ENCODE data around the gene CYP4F11. TPM values are rescaled to one million over a fixed set of nuclear protein-coding genes. Genes with fewer than 3 reads are reported as not detected.

Gene CYP4F11
- polyA plus RNA-seq, 1 donor from 2014 or later, result not detected

GRCh38 chr19:15895876-15896430 is 38.4 kb downstream of the CYP4F11 start:
- Histone ChIP-seq H3K9me3 (ENCODE audit: low read length) (no peaks in the 10 kb centered on the region), H3K4me2 (ENCODE audit: low read length) (no peak overlapping the region), H3K36me3 (ENCODE audit: insufficient read depth, low read length) (no peaks in the 10 kb centered on the region), H3K27ac (ENCODE audit: low read length) (no peak overlapping the region), H3K4me3 (ENCODE audit: low read length) (no peak overlapping the region), H2AFZ (ENCODE audit: low read depth, low read length) (no peak overlapping the region), H3K9ac (ENCODE audit: low read length) (no peak overlapping the region), H3K79me2 (replicated peaks; ENCODE audit: insufficient read depth, low read length) (no peaks in the 10 kb centered on the region), H3F3A (ENCODE audit: insufficient read depth, low read length, poor library complexity, severe bottlenecking) (no peaks in the 10 kb centered on the region), H4K20me1 (ENCODE audit: insufficient read depth) (no peaks in the 10 kb centered on the region), H3K9me2 (ENCODE audit: insufficient read depth, low read length) (no peaks in the 10 kb centered on the region), H3K27me3 (ENCODE audit: insufficient read depth, low read depth, low read length) (no peaks in the 10 kb centered on the region)
- TF ChIP-seq RAD21 (conservative IDR thresholded peaks at IDR 0.05), result no peak
- no peak for TF ChIP-seq EP300 (conservative IDR thresholded peaks at IDR 0.05; ENCODE audit: poor library complexity, severe bottlenecking)
- TF ChIP-seq EZH2 (IDR thresholded peaks at IDR 0.05; ENCODE audit: borderline replicate concordance, insufficient read depth, low read length, poor library complexity, severe bottlenecking), result no peak
- no peak for TF ChIP-seq CTCF (IDR thresholded peaks at IDR 0.05; ENCODE audit: poor library complexity, severe bottlenecking)
- no peak for TF ChIP-seq POLR2AphosphoS5 (IDR thresholded peaks at IDR 0.05)
- TF ChIP-seq SMC3 (conservative IDR thresholded peaks at IDR 0.05; ENCODE audit: poor library complexity), result no peak
- no peak for TF ChIP-seq REST (IDR thresholded peaks at IDR 0.05; ENCODE audit: borderline replicate concordance)
- no peak for TF ChIP-seq TAF1 (IDR thresholded peaks at IDR 0.05; ENCODE audit: low read depth)
- no peak for TF ChIP-seq MXI1 (conservative IDR thresholded peaks at IDR 0.05; ENCODE audit: poor library complexity, severe bottlenecking)

- Histone ChIP-seq H3K79me2 (replicated peaks; ENCODE audit: insufficient read depth, low read length) (no peaks in the 10 kb centered on the region), H3K4me2 (ENCODE audit: low read length) (no peak overlapping the region), H3K9me3 (ENCODE audit: low read length) (no peaks in the 10 kb centered on the region), H3K4me3 (ENCODE audit: low read length) (no peak overlapping the region), H3K36me3 (ENCODE audit: insufficient read depth, low read length) (no peaks in the 10 kb centered on the region), H3K27ac (ENCODE audit: low read length) (no peak overlapping the region), H3K9me2 (ENCODE audit: insufficient read depth, low read length) (no peaks in the 10 kb centered on the region), H3F3A (ENCODE audit: insufficient read depth, low read length, poor library complexity, severe bottlenecking) (no peaks in the 10 kb centered on the region), H3K27me3 (ENCODE audit: insufficient read depth, low read depth, low read length) (no peaks in the 10 kb centered on the region), H2AFZ (ENCODE audit: low read depth, low read length) (no peak overlapping the region), H3K9ac (ENCODE audit: low read length) (no peak overlapping the region), H4K20me1 (ENCODE audit: insufficient read depth) (no peaks in the 10 kb centered on the region)
- TF ChIP-seq REST (IDR thresholded peaks at IDR 0.05; ENCODE audit: borderline replicate concordance) (no peak), RAD21 (conservative IDR thresholded peaks at IDR 0.05) (no peak), POLR2AphosphoS5 (IDR thresholded peaks at IDR 0.05) (no peak), MXI1 (conservative IDR thresholded peaks at IDR 0.05; ENCODE audit: poor library complexity, severe bottlenecking) (no peak), SMC3 (conservative IDR thresholded peaks at IDR 0.05; ENCODE audit: poor library complexity) (no peak), TAF1 (IDR thresholded peaks at IDR 0.05; ENCODE audit: low read depth) (no peak), CTCF (IDR thresholded peaks at IDR 0.05; ENCODE audit: poor library complexity, severe bottlenecking) (no peak), EP300 (conservative IDR thresholded peaks at IDR 0.05; ENCODE audit: poor library complexity, severe bottlenecking) (no peak), EZH2 (IDR thresholded peaks at IDR 0.05; ENCODE audit: borderline replicate concordance, insufficient read depth, low read length, poor library complexity, severe bottlenecking) (no peak)
Measured at GRCh38 chr19:15894359-15894758, 40.0 kb downstream of the CYP4F11 start.

Measured in neural cell (in vitro differentiated cells).